GM21717 (cell line): ENCODE measurements around the gene CDC40.
"Not testable (repeated sequence)": the region's sequence is repeated elsewhere in the genome, so short reads cannot be mapped to it uniquely, and the experiment has no call there.

ENCODE experiments used
- ATAC-seq: cut with Tn5 transposase; IDR thresholded peaks from one replicate; pipeline ENCODE4 v1.9.1; 2021; ENCODE audit warnings: mild to moderate bottlenecking, moderate library complexity; ENCODE audit not compliant: unreplicated experiment

CDC40 gene

GRCh38 chr6:110269623-110270022 lies 89.4 kb downstream of the CDC40 start:
- ATAC-seq, result no peak

- no peak for ATAC-seq
Measured at GRCh38 chr6:110270165-110270564, 89.9 kb downstream of the CDC40 start.

GRCh38 chr6:110271732-110272022 lies 91.5 kb downstream of the CDC40 start:
- ATAC-seq, result no peak

GRCh38 chr6:110272781-110273180 lies 92.6 kb downstream of the CDC40 start:
- not testable (repeated sequence) for ATAC-seq

- ATAC-seq, result no peak
Measured at GRCh38 chr6:110277100-110277665, 97.0 kb downstream of the CDC40 start.
